Stimulated activated naive CD4-positive, alpha-beta T cell treated with Interleukin-2 at 50 U/mL for 16 hours (primary cell): Measurements from ENCODE around the gene CASK.

Experiments
- DNase-seq: peaks from one replicate; lab custom pipeline; 2025; lab: John Stamatoyannopoulos, UW

The CASK gene

DNA sequence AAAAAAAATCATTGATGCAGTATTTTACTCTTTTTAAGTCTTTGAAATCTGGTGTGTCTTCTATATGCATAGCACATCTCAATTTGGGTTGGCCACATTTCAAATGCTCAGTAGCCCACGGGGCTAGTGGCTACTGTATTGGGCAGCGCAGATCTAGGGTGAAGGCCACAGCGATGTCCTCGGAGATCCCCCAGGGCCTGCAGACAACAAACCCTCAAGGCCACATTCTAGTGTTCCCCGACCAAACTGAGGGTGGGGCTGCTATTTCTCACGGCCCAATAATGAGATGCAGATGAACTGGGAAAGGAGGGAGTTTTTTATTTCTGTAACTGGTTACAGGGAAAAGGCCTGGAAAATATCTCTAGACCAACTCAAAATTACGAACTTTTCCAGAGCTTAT, 452.6 kb downstream of the CASK start:
- no peak for DNase-seq

DNA sequence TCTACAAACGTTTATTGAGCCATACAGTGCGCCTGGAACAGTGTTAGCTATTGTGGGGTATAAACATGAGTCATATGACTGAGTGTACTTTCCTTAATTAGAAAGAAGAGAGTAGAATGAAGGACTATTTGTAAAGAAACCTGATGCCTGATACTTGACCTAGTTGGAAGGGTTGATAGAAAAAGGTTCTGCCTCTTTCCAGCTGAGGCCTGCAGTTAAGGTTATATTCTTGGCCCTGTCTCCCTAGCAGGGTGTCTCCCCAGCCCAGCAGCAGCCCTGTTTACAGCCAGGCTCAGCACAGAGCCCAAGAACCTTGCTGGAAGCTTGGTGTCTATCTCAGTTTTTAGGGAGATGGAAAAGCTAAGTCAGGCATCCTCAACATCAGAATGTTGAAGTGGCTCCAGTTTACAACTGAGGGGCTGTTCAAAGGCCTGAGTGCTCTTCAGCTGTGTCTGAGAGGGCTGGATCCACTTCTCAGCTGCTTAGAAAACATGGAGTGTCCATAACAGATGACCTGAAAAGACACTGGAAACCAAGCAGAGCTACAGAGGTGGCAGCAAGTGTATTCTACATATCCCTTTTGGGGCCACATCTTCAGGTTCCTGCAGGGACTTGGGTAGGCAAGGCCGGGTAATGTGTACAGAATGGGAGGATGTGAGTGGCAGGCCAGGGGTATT, 454.6 kb downstream of the CASK start:
- no peak for DNase-seq
